ES-I3 (cell line): ENCODE data around the gene SUPT4H1.

Source experiments
- H3K36me3 ChIP-seq: 2 replicates; pipeline ENCODE4 v1.6.1; 2013; ENCODE audit warnings: mild to moderate bottlenecking, low read length, control low read depth, moderate library complexity; ENCODE audit not compliant: insufficient read depth
- H3K4me1 ChIP-seq: 2 replicates; pipeline ENCODE4 v1.6.1; 2013; ENCODE audit warnings: mild to moderate bottlenecking, control low read depth, low read length; ENCODE audit not compliant: insufficient read depth
- H3K9ac ChIP-seq: 2 replicates; pipeline ENCODE4 v1.6.1; 2013; ENCODE audit warnings: low read depth, mild to moderate bottlenecking, low read length, moderate library complexity
- H3K9me3 ChIP-seq: 2 replicates; pipeline ENCODE4 v1.6.1; 2013; ENCODE audit warnings: mild to moderate bottlenecking, low read length, moderate library complexity; ENCODE audit not compliant: control insufficient read depth, insufficient read depth

Gene SUPT4H1

DNA sequence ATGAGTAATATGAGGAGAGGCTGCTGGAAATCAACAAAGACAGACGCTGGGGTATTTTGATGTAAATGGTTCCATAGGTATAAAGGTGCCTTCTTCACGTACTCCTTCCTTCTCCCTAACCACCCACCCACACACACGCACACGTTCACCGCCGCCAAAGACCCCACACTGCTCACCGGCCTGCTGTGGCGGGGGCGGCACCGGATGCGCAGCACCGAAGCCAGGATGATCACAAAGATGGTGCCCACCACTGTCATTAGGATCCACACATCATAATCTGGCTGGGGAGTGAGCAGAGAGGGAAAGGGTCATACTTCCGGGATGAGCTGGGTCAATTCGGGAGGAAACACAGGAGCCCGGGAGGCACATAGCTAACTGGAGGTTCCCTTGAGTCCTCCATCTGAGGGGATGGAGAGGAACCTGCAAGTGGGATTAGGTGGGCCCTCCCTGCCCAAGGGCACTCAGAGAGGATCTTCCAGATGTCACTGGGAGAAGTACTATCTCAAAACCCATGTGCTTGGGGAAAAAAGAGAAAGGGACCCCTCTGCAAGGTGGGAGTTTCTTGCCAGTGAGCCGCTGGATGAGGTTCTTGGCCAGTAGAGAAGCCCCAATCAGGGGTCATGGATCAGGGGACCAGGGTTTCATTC, 10.5 kb upstream of the SUPT4H1 start:
- Histone ChIP-seq H3K36me3 (no peaks in the 10 kb centered on the region; the same call in 1 of the 2 replicates), H3K9ac (no peak overlapping the region), H3K4me1 (peaks cover 20% of the 10 kb centered on the region), H3K9me3 (no peaks in the 10 kb centered on the region)

DNA sequence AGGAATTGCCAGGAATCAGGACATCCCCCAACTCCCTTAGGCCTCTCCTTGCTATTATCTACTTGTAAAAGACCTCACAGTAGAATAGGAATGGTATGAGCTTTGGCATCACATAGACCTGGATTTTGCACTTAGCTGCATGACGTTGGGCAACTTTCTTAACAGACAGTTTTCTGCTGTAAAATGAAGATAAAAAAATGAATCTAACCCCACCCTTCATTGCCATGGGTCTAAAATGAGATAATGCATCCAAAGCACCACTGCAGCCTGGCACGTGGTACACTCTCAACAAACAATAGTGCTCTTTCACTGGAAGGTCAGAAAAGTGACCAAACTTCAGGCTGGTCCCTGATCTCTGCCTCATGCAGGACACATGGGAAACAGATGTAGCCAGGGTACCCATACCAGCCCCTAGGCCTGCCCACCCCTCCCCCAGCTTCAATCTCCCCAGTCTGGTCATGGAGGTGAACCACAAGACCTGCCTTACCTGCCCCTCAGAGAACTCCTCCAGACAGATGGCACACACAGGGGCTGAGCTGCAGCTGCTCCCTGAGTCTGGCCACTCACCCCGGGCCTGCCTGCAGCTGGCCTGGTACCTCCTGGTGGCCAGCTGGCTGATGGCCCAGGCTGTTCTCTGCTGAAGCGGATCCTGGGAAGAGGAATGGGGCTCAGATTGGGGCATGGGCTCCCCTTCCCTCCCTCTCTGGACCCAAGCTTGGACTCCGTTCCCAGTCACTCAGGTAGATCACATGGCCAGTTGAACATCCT, 8.5 kb upstream of the SUPT4H1 start:
- Histone ChIP-seq H3K9me3 (no peaks in the 10 kb centered on the region), H3K4me1 (peaks cover 13% of the 10 kb centered on the region), H3K36me3 (no peaks in the 10 kb centered on the region; the same call in 1 of the 2 replicates), H3K9ac (no peak overlapping the region)

DNA sequence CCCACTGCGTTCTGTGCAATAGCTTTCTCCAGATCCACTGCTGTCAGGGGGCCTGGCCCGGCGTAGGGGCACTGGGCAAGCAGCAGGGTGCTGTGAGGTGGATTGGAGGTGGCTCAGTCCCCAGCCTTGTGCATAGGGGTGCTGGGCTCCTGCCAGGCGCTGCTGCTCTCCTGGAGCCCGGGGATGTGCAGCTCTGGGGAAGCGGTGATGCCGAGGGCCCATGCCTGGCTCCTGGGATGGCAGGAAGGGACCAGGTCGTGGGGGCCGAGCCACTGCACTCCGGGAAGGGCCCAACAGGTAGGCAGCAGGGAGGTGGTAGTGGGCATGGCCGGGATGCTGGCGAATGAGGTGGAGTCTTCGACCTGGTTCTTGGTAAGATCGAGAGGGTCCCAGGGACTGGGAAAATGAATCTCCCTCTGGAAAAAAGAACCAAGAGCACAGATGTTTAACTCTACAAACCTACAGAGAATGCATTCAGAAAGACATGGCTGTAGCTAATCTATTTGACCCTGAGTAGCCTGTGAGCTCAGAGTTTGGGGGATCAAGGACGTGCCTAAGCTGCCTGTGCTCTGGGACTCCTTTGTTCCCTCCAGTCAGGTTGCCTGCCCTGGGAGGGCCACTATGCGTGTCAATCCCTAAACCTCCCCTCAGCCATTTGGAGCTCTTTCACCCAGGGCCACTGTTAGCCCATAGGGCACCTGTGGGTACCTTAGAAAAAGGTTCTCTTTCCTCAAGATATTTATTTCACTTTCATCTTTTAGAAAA, 6.6 kb upstream of the SUPT4H1 start:
- Histone ChIP-seq H3K4me1 (no peaks in the 10 kb centered on the region), H3K9me3 (no peaks in the 10 kb centered on the region), H3K36me3 (no peaks in the 10 kb centered on the region; the same call in 1 of the 2 replicates), H3K9ac (no peak overlapping the region)

DNA sequence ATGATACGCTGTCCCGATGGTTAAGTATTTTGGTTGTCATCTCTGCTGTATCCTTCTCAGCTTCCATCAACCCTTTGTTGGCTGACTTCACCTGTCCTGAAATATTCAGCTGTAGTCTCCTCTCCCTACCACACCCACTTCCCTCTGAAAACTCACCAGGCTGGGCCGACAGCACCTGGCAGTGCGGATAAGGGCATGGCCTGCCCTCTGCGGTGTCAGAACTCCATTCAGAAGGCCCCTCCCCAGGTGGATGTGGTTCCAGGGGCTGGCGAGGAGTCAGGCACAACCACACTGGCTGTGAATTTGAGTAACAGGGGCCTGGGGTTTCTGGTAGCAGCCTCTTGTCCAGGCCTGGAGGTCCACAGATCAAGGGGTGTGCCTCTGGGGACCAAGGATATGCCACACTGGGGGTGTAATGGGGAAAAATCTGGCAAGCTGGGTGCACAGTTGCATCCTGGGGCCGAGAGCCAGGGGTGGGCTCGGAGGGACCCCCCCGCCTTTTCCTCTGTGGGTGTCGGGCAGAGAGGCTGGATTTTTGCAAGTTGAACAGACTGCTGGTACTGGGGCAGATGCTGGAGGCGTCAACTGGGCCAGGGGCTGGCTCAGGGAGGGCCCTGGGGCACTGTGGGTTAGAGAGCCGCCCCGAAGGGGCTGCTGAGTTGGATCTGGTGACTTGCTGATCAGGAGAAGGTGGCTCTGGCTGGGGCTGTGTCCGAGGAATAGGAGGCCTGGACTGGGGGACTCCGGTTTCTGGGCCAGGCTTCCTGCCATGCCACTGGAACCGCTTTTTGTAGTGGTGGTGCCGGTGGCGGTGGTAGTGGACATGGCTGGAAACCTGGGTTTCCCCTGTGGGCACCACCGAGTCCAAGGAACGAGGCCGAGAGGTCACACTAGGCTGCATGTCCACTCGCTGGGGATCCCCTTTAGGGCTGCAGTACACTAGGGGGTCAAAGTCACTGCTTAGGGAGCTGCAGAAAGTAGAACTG, 5.6 kb upstream of the SUPT4H1 start:
- Histone ChIP-seq H3K4me1 (peaks cover 4% of the 10 kb centered on the region), H3K9ac (no peak overlapping the region), H3K9me3 (no peaks in the 10 kb centered on the region), H3K36me3 (no peaks in the 10 kb centered on the region; the same call in 1 of the 2 replicates)

DNA sequence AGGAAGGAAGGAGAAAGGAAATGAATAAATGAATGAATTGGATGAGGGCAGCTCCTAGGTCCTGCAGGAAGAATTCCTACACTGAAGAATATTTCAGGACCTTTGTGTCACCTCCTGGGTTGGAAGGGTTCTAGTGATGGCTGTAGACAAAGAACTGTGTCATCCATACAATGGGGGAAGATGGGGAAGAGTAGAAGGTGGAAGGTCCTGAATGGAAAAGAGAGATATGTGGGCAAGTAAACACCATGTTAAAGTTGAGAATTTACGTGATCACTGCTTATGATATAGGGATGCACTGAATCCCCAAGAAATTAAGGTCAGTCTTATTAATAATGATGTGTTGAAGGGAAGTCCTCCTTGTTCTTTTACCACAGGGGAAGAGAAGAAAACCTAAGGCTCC, 4.2 kb upstream of the SUPT4H1 start:
- H3K4me1 ChIP-seq, result peaks cover 4% of the 10 kb centered on the region
- H3K9me3 ChIP-seq, result no peaks in the 10 kb centered on the region
- H3K9ac ChIP-seq, result no peak overlapping the region
- H3K36me3 ChIP-seq, result no peaks in the 10 kb centered on the region; the same call in 1 of the 2 replicates

DNA sequence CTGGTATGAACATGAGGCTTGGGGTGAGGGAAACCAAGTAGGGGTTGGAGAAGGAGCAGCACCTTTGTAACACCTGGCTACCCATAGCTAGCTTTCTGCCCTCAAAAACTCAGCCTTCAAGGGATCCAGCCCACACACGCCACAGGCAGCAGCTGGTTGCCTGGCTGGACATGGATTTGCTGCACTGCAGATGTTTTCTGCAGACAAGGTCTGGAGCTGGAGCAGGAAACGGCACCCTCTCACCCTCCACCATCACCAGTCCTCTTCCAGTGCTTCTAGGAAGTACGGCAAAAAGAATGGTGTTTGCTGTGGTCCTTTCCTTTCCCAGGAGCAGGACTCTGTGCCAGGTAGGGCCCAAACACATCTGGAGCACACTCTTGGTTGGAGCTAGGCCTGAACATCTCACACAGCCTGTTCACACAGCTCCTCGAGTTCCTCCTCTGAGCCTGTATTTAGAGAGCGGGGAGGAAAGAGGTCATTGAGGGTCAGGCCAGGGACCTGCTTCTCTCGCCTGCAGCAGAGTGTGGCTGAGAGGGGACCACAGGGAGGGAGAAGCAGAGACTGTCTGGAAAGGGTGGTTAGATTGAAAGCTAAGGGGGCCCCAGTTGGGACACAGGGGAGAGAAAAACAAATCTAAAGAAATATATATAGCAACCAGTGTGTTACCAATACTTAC, 2.7 kb upstream of the SUPT4H1 start:
- no peak overlapping the region for H3K9ac ChIP-seq

DNA sequence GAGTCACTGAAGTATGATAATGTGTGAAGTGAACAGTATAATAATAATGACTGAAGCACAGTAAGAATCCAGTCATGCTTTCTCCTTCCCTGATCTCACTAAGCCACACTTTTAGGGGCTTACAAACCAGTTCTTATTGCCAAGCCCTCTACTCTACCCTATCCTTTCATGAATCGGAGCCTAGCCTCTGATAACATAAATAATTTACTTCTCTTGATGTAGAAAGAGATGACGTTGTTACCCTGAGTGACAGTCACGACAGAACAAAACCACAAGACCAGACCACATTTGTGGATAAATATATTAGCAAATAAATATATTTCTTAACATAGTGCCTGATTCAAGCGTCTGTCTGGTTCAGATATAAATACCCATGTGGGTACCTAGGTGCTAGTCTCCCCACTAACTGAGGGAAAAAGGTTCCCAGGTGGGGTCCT, 1.4 kb upstream of the SUPT4H1 start:
- Histone ChIP-seq H3K36me3 (peaks cover 18% of the 10 kb centered on the region), H3K9ac (peak overlapping the region; percentile 85; the same call in 1 of the 2 replicates), H3K9me3 (no peaks in the 10 kb centered on the region), H3K4me1 (peaks cover 4% of the 10 kb centered on the region)

More for the DNA sequence above, 2.7 kb upstream of the SUPT4H1 start:
- Histone ChIP-seq H3K9me3 (no peaks in the 10 kb centered on the region), H3K4me1 (peaks cover 4% of the 10 kb centered on the region), H3K36me3 (peaks cover 6% of the 10 kb centered on the region)

DNA sequence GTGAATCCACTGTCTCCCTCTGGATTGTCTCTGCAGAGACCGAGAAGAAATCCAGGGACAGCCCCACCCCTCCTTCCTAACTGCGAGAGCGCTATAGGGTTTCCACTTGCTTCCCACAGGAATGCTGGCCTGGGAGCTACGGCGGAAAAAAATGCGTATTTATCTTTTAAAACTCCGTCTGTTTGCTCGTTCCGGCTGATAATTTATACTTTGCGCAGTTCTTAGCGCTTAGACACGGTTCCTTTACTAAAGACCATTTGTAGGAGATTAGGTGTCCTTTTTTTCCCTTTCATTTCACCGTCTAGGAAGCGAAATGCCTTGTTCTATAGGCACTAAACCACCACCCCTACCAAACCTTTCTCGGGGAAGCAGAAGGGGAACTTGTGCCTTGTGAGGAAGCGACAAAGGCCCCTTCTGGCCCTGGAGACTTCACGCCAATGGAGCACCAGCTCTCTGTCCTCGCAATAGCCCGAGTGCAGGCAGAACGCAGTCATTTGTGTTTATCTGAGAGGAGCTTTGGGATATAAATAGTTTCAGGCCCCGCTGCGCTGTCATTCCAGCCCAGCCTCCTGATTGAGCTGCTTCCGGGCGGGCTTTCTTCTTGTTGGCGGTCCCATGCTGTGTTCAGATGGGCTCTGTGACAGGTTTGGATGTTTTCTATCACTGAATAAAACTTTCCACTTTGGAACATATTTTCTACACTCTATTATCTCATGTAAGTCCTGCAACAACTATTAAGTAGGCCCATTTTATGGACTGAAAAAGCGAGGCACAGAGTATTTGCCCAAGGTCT, 791 bp upstream of the SUPT4H1 start:
- H3K4me1 ChIP-seq, result peaks cover 4% of the 10 kb centered on the region
- H3K9me3 ChIP-seq, result no peaks in the 10 kb centered on the region
- peak overlapping the region; percentile 85 for H3K9ac ChIP-seq
- H3K36me3 ChIP-seq, result peaks cover 23% of the 10 kb centered on the region

DNA sequence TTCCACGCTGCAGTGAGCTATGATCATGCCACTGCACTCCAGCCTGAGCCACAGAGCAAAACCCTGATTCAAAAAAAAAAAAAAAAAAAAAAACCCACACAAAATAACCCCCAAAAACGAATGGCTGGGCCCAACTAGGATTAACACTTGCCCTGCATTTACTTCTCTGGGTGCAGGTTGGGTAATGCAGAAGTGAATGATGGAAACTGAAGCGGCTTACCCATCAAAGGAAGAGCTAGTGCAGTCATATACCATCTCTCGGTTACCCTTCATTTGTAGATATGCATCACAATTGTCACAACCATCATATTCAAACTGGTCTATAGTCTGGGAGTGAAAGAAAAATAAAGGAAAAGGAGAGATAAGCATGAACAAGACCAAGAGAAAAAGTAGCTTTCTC, 819 bp downstream of the SUPT4H1 start:
- Histone ChIP-seq H3K9me3 (no peaks in the 10 kb centered on the region), H3K9ac (peak overlapping the region; percentile 85), H3K4me1 (peaks cover 4% of the 10 kb centered on the region), H3K36me3 (peaks cover 35% of the 10 kb centered on the region)

DNA sequence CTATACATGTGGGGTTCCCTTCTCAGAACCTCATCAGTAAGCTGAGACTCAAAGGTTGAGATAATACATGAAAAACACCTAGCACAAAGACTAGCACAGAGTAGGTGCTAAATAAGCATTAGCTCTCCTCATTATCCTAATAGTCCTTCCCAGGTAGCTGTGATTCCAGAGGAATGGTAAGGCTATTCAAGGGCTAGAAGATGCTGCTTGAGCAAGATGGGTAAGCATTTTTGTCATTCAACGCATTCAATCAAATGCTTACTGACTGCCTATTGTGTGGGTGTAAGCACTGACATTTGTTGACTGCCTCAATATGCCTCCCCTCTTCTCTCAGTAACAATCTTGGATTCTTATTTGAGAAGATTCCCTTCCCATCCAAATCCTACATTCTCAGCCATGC, 4.0 kb downstream of the SUPT4H1 start:
- H3K9me3 ChIP-seq, result no peaks in the 10 kb centered on the region
- no peaks in the 10 kb centered on the region; the same call in 1 of the 2 replicates for H3K4me1 ChIP-seq
- peaks cover 55% of the 10 kb centered on the region for H3K36me3 ChIP-seq
- H3K9ac ChIP-seq, result no peak overlapping the region

DNA sequence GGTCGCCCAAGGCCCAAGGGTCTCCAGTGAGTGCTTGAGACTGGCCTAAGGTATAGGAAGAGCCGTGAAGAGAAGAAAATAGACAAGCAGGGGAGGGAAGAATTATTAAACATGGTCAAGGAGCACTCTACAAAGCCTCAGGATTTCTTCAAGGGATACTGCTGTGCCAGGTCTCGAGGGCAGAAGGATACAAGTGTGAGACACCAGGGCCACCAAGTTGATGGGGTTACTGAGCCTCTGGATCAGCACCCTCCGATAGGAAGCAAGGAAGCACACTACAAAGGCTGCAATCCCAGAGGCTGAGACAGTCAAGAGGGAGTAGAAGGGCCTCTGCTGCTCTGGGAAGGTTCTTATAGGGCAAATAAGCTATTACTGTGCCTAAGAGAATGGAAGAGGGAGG, 6.5 kb downstream of the SUPT4H1 start:
- H3K4me1 ChIP-seq, result no peaks in the 10 kb centered on the region
- peaks cover 52% of the 10 kb centered on the region for H3K36me3 ChIP-seq
- H3K9ac ChIP-seq, result no peak overlapping the region
- H3K9me3 ChIP-seq, result no peaks in the 10 kb centered on the region

DNA sequence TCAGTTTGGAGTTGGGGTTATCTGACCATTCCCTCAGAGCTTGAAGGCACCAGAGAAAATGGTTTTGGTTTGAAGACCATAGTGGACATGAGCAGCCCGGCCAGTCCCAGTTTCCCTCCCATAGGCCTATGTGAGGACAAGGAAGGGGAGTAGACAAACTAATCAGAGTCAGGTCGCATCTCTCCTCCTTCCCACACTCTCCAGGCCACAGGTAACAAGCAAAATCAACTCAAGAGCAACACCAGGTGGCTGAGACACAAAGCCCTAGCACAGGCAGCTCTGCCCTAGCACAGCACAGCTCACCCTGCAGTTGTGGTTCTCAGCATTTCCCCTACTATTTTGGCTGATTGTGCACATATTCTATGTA, 7.2 kb downstream of the SUPT4H1 start:
- H3K9ac ChIP-seq, result no peak overlapping the region
- H3K9me3 ChIP-seq, result no peaks in the 10 kb centered on the region
- peaks cover 5% of the 10 kb centered on the region for H3K4me1 ChIP-seq
- peaks cover 50% of the 10 kb centered on the region for H3K36me3 ChIP-seq
